Measurements from ENCODE around the gene FGFR3. TPM values are rescaled to one million over a fixed set of nuclear protein-coding genes. Genes with fewer than 3 reads are reported as not detected.
A peak's percentile ranks its signal among the peaks of the same experiment; 100 is the strongest.

The FGFR3 gene
- total RNA-seq, 2 donors from 2014 or later, result 8.7 to 78.2 TPM

- Histone ChIP-seq H3K4me1 (replicated peaks) (peaks cover 5% of the 10 kb centered on the region), H3K9me3 (no peaks in the 10 kb centered on the region), H3K36me3 (no peaks in the 10 kb centered on the region), H3K27ac (peak overlapping the region; percentile 77 to 82), H3K27me3 (replicated peaks; ENCODE audit: insufficient read depth) (no peaks in the 10 kb centered on the region), H3K4me3 (peak overlapping the region; percentile 82 to 94)
- WGBS, result 1% methylated on average over 81 of the region's 92 CpGs
- no peak for DNase-seq (ENCODE audit: low spot score)
- intact Hi-C loops (cut with DNase I), result loop anchor here (2.0 kb wide), 1 partner anchor 15 kb away; the partner anchor contains the start of gene NSD2
- TF ChIP-seq POLR2A (IDR thresholded peaks at IDR 0.05), result no peak
- no peak for TF ChIP-seq POLR2AphosphoS5 (IDR thresholded peaks at IDR 0.05)
Observed at GRCh38 chr4:1855333-1856070, 62.4 kb downstream of the FGFR3 start.

DNA sequence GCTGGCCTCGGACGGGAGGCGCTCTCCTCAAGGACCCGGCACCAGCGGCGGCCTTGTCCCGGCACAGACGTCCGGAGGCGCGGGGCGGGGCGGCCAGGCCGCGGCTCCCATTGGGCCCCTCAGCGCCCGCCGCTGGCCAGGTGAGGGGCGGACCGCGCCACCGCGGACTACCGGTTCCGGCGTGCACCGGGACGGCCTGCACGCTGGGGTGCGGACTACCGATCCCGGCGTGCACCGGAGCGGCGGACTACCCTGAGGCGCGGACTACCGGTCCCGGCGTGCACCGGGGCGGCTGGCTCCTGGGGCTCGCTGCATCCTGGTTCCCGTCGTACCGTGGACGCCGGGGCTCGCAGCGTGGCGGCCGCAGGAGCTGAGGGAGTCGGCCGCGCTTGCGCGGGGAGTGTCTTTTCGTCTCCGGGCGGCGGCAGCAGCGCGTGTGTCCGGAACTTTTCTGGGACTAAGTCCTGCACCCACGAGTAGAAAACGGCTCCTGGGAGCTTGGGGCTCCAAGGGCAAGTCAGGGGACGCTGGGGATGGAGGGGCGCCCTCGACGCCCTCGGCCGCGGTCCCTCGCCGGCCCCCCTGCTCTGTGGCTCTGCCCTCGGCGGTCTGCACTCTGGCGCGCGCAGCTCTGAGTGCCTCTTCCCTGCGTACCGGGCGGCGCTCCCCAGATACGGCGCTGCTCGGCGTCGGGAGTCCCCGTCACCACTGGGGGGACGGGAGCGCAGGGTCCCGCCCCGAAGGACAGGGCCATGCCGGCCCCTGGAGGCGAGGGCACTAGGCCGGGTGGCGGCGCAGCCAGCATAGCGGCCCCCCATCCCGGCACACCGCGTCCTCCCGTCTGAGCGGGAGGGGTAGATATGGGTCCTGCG lies 63.2 kb downstream of the FGFR3 start, which contains the start of gene LETM1:
LETM1 (minus strand) TSS at position 86 of the 872 bp plus-strand sequence. CDS start 206 bp downstream, outside the sequence.
- DNase-seq (ENCODE audit: low spot score), result peak; percentile 95
- TF ChIP-seq POLR2AphosphoS5 (IDR thresholded peaks at IDR 0.05), result peak; percentile 87
- peak in 3 of 4 experiments; percentile 6 to 33 (median 23) for TF ChIP-seq CTCF (IDR thresholded peaks at IDR 0.05)
- peak; percentile 58 for TF ChIP-seq POLR2A (IDR thresholded peaks at IDR 0.05)
- peaks cover 5% of the 10 kb centered on the region for H3K4me1 ChIP-seq (replicated peaks)
- no peaks in the 10 kb centered on the region for H3K27me3 ChIP-seq (replicated peaks; ENCODE audit: insufficient read depth)
- no peaks in the 10 kb centered on the region for H3K9me3 ChIP-seq
- peak within 1 kb of the TSS; percentile 82 to 94 for H3K4me3 ChIP-seq
- no peaks in the 10 kb centered on the region for H3K36me3 ChIP-seq
- WGBS, result under 1% methylated on average over 79 of the region's 107 CpGs
- peak within 1 kb of the TSS; percentile 77 to 82 for H3K27ac ChIP-seq
- intact Hi-C loops (cut with DNase I), result loop anchor here (2.0 kb wide), 1 partner anchor 14 kb away; the partner anchor contains the start of gene NSD2

GRCh38 chr4:1856943-1857699 lies 64.0 kb downstream of the FGFR3 start:
- intact Hi-C loops (cut with DNase I), result loop anchor here (2.0 kb wide), 1 partner anchor 14 kb away; the partner anchor contains the start of gene NSD2
- Histone ChIP-seq H3K4me3 (peak overlapping the region; percentile 82 to 94), H3K9me3 (no peaks in the 10 kb centered on the region), H3K36me3 (no peaks in the 10 kb centered on the region), H3K27me3 (replicated peaks; ENCODE audit: insufficient read depth) (no peaks in the 10 kb centered on the region), H3K27ac (peak overlapping the region; percentile 77 to 82), H3K4me1 (replicated peaks) (peaks cover 5% of the 10 kb centered on the region)
- WGBS, result 15% methylated on average over 30 of the region's 32 CpGs
- no peak for TF ChIP-seq POLR2A (IDR thresholded peaks at IDR 0.05)
- peak; percentile 29 for TF ChIP-seq POLR2AphosphoS5 (IDR thresholded peaks at IDR 0.05)
- no peak for DNase-seq (ENCODE audit: low spot score)

DNA sequence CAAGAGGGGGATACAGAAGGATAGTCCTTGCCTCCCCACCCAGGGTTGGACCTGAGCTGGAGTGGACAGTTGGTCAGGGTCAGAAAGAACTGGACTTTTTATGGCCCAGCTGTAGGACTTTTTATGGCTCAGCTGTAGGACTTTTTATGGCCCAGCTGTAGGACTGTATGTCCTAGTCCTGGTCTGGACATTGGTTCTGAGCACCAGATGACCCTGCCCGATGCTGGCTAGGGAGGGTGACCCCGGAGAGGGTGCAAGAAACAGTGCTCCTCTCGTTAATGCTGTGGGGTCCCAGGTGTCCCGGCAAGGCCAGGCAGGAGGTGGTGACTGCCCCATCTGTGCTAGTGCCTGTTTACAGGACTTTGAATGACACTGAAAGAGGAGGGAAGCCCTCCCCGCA lies 64.8 kb downstream of the FGFR3 start:
- 52% methylated on average over 5 of the region's 5 CpGs for WGBS
- Histone ChIP-seq H3K4me3 (no peak overlapping the region), H3K27ac (no peak overlapping the region), H3K27me3 (replicated peaks; ENCODE audit: insufficient read depth) (no peaks in the 10 kb centered on the region), H3K4me1 (replicated peaks) (peaks cover 5% of the 10 kb centered on the region), H3K9me3 (no peaks in the 10 kb centered on the region), H3K36me3 (no peaks in the 10 kb centered on the region)
- no peak for TF ChIP-seq POLR2AphosphoS5 (IDR thresholded peaks at IDR 0.05)
- TF ChIP-seq CTCF (IDR thresholded peaks at IDR 0.05), result no peak
- TF ChIP-seq POLR2A (IDR thresholded peaks at IDR 0.05), result no peak
- DNase-seq (ENCODE audit: low spot score), result no peak
- intact Hi-C loops (cut with DNase I), result loop anchor here (2.0 kb wide), 1 partner anchor 13 kb away; the partner anchor contains the start of gene NSD2

Other genes with a start within 250 kb of the FGFR3 start
- gene FAM53A, start 109.0 kb upstream of the FGFR3 start, total RNA-seq, result 10 to 100 TPM in 1 of 2 donors, 1 to 10 TPM in 1; 2.3 to 16.8 TPM
- gene SLBP, start 81.0 kb upstream of the FGFR3 start, total RNA-seq, result 10 to 100 TPM; 46.7 to 84.5 TPM
- gene TMEM129, start 72.0 kb upstream of the FGFR3 start, total RNA-seq, result 10 to 100 TPM; 73.7 to 81.7 TPM
- 10 to 100 TPM in 1 of 2 donors, 1 to 10 TPM in 1; 4.3 to 35.6 TPM for gene TACC3, start 71.8 kb upstream of the FGFR3 start, total RNA-seq
- 10 to 100 TPM; 32.1 to 63.1 TPM for gene LETM1, start 62.9 kb downstream of the FGFR3 start, total RNA-seq
- 10 to 100 TPM; 18.0 to 75.0 TPM for gene NSD2, start 78.1 kb downstream of the FGFR3 start, total RNA-seq
- 10 to 100 TPM; 29.5 to 53.3 TPM for gene NELFA, start 215.7 kb downstream of the FGFR3 start, total RNA-seq